ENCODE data around the gene AUTS2.
A peak's percentile ranks its signal among the peaks of the same experiment; 100 is the strongest.
"Not testable (repeated sequence)": the region's sequence is repeated elsewhere in the genome, so short reads cannot be mapped to it uniquely, and the experiment has no call there.

The AUTS2 gene

GRCh38 chr7:70592171-70592570 lies 993.9 kb downstream of the AUTS2 start:
- Mint-ChIP-seq H3K9me3 (no peaks in the 10 kb centered on the region), H3K4me1 (peaks cover 42% of the 10 kb centered on the region), H3K36me3 (ENCODE audit: low read depth) (no peaks in the 10 kb centered on the region), H3K4me3 (no peak overlapping the region), H3K27me3 (ENCODE audit: low read depth) (peaks cover 47% of the 10 kb centered on the region), H3K27ac (no peak overlapping the region)
- TF ChIP-seq CTCF (IDR thresholded peaks at IDR 0.05; ENCODE audit: unreplicated experiment in 3 of 3): no peak

GRCh38 chr7:70594170-70594569 lies 995.9 kb downstream of the AUTS2 start:
- TF ChIP-seq CTCF (IDR thresholded peaks at IDR 0.05; ENCODE audit: unreplicated experiment in 3 of 3): no peak
- Mint-ChIP-seq H3K27me3 (ENCODE audit: low read depth) (peaks cover 67% of the 10 kb centered on the region), H3K4me1 (peaks cover 43% of the 10 kb centered on the region), H3K4me3 (peak overlapping the region; percentile 43 to 67 (median 56)), H3K36me3 (ENCODE audit: low read depth) (peaks cover under 1% of the 10 kb centered on the region), H3K9me3 (no peaks in the 10 kb centered on the region), H3K27ac (no peak overlapping the region)

GRCh38 chr7:70594885-70595284 lies 996.6 kb downstream of the AUTS2 start:
- H3K27ac Mint-ChIP-seq; H3K36me3 Mint-ChIP-seq (ENCODE audit: low read depth); H3K9me3 Mint-ChIP-seq: not testable (repeated sequence)
- peaks cover 44% of the 10 kb centered on the region for H3K4me1 Mint-ChIP-seq
- H3K4me3 Mint-ChIP-seq: peak overlapping the region; percentile 70 to 74 (median 73)
- H3K27me3 Mint-ChIP-seq (ENCODE audit: low read depth): peaks cover 72% of the 10 kb centered on the region

- peak overlapping the region; percentile 70 to 74 (median 73) for H3K4me3 Mint-ChIP-seq
These were observed 997.1 kb downstream of the AUTS2 start for GRCh38 chr7:70595370-70595754.

GRCh38 chr7:70595755-70596597 lies 997.7 kb downstream of the AUTS2 start:
- Mint-ChIP-seq H3K9me3 (peaks cover 9% of the 10 kb centered on the region), H3K27ac (no peak overlapping the region), H3K4me1 (peaks cover 37% of the 10 kb centered on the region), H3K27me3 (ENCODE audit: low read depth) (peaks cover 66% of the 10 kb centered on the region), H3K4me3 (peak overlapping the region; percentile 70 to 74 (median 73)), H3K36me3 (ENCODE audit: low read depth) (peaks cover 11% of the 10 kb centered on the region)
- TF ChIP-seq CTCF (IDR thresholded peaks at IDR 0.05; ENCODE audit: unreplicated experiment in 3 of 3): no peak

More at GRCh38 chr7:70595370-70595754, 997.1 kb downstream of the AUTS2 start:
- H3K9me3 Mint-ChIP-seq: peaks cover 3% of the 10 kb centered on the region
- H3K27ac Mint-ChIP-seq: no peak overlapping the region
- peaks cover 42% of the 10 kb centered on the region for H3K4me1 Mint-ChIP-seq
- no peak for TF ChIP-seq CTCF (IDR thresholded peaks at IDR 0.05; ENCODE audit: unreplicated experiment in 3 of 3)
- peaks cover 70% of the 10 kb centered on the region for H3K27me3 Mint-ChIP-seq (ENCODE audit: low read depth)
- H3K36me3 Mint-ChIP-seq (ENCODE audit: low read depth): peaks cover 5% of the 10 kb centered on the region

- peak overlapping the region; percentile 60 to 73 (median 66) for H3K4me3 Mint-ChIP-seq
- peaks cover 36% of the 10 kb centered on the region for H3K4me1 Mint-ChIP-seq
- peaks cover 66% of the 10 kb centered on the region for H3K27me3 Mint-ChIP-seq (ENCODE audit: low read depth)
- no peak overlapping the region for H3K27ac Mint-ChIP-seq
- no peak for TF ChIP-seq CTCF (IDR thresholded peaks at IDR 0.05; ENCODE audit: unreplicated experiment in 3 of 3)
- peaks cover 17% of the 10 kb centered on the region for H3K36me3 Mint-ChIP-seq (ENCODE audit: low read depth)
- H3K9me3 Mint-ChIP-seq: peaks cover 11% of the 10 kb centered on the region
These were observed 998.3 kb downstream of the AUTS2 start for GRCh38 chr7:70596598-70596913.
